ENCODE data around the gene LHX2. TPM values are rescaled to one million over a fixed set of nuclear protein-coding genes. Genes with fewer than 3 reads are reported as not detected.
"Not testable (repeated sequence)": the region's sequence is repeated elsewhere in the genome, so short reads cannot be mapped to it uniquely, and the experiment has no call there.

LHX2 gene
- polyA plus RNA-seq, 1 experiment, result 0.13 TPM

DNA sequence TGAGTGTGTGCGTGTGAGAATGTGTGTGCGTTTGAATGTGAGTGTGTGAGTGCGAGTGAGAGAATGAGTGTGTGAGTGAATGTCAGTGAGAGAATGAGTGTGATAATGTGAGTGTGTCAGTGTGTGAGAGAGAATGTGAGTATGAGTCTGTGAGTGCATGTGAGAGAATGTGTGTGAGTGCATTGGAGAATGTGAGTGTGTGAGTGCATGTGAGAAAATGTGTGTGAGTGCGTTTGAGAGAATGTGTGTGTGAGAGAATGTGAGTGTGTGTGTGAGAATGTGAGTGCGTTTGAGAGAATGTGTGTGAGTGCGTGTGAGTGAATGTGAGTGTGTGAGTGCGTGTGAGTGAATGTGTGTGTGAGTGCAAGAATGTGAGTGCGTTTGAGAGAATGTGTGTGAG, 39.0 kb upstream of the LHX2 start:
- Histone ChIP-seq H3K27me3 (ENCODE audit: control insufficient read depth, insufficient read depth, low read length) (peaks cover 5% of the 10 kb centered on the region), H3K4me3 (ENCODE audit: low read depth, low read length) (no peak overlapping the region), H3K36me3 (ENCODE audit: control insufficient read depth, insufficient read depth, low read length) (no peaks in the 10 kb centered on the region)
- CTCF ChIA-PET, result no interaction called here
- POLR2A ChIA-PET, result no interaction called here
- TF ChIP-seq, protein P1, sequence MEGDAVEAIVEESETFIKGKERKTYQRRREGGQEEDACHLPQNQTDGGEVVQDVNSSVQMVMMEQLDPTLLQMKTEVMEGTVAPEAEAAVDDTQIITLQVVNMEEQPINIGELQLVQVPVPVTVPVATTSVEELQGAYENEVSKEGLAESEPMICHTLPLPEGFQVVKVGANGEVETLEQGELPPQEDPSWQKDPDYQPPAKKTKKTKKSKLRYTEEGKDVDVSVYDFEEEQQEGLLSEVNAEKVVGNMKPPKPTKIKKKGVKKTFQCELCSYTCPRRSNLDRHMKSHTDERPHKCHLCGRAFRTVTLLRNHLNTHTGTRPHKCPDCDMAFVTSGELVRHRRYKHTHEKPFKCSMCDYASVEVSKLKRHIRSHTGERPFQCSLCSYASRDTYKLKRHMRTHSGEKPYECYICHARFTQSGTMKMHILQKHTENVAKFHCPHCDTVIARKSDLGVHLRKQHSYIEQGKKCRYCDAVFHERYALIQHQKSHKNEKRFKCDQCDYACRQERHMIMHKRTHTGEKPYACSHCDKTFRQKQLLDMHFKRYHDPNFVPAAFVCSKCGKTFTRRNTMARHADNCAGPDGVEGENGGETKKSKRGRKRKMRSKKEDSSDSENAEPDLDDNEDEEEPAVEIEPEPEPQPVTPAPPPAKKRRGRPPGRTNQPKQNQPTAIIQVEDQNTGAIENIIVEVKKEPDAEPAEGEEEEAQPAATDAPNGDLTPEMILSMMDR (IDR thresholded peaks at IDR 0.05; ENCODE audit: insufficient read depth, low read depth, low read length), result no peak
- no peak for DNase-seq (ENCODE audit: low read depth)

DNA sequence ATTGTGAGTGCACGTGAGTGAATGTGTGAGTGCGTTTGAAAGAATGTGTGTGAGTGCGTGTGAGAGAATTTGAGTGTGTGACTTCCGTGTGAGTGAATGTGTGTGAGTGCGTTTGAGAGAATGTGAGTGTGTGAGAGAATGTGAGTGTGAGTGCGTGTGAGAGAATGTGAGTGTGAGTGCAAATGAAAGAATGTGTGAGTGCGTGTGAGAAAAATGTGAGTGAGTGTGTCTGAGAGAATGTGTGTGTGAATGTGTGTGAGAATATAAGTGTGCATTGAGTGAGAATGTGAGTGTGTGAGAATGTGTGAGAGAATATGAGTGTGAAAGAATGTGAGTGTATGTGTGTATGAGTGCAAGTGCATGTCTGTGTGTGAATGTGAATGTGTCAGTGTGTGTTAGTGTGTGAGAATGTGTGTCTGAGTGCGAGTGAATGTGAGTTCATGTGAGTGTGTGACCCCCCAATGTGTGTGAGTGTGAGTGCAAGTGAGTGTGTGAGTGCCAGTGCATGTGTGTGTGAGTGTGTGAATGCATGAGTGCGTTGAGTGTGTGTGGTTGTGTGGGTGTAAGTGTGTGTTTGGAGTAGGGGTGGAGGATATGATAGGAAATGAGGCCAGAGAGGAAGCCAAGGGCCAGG, 37.9 kb upstream of the LHX2 start:
- no peak overlapping the region for H3K4me3 ChIP-seq (ENCODE audit: low read depth, low read length)
- DNase-seq (ENCODE audit: low read depth), result no peak
- TF ChIP-seq, protein P1 (IDR thresholded peaks at IDR 0.05; ENCODE audit: insufficient read depth, low read depth, low read length), result no peak
- ChIA-PET POLR2A (no interaction called here), CTCF (no interaction called here)
- H3K36me3 ChIP-seq (ENCODE audit: control insufficient read depth, insufficient read depth, low read length), result no peaks in the 10 kb centered on the region
- peaks cover 5% of the 10 kb centered on the region for H3K27me3 ChIP-seq (ENCODE audit: control insufficient read depth, insufficient read depth, low read length)

DNA sequence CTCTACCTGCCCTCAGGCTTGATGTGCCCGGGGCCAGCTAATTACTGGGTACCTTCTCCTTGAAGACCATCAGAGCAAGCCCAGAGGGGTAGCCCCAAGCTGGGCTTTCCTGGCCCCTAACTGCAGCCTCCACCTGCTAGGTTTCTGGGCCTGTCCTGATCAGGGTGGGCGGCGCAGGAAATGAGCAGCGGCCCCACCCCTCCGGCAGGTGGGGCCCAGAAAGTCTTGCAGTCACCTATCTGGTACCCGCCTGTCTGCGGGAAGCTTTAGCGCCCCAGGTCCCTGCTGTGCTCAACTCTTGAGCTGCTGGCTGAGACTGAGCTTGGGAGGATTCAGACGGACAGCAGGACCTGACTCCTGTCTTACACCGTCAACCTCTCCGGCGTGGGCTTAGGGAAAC, 37.1 kb upstream of the LHX2 start:
- ChIA-PET CTCF (no interaction called here), POLR2A (no interaction called here)
- no peak for DNase-seq (ENCODE audit: low read depth)
- H3K27me3 ChIP-seq (ENCODE audit: control insufficient read depth, insufficient read depth, low read length), result peaks cover 7% of the 10 kb centered on the region
- H3K4me3 ChIP-seq (ENCODE audit: low read depth, low read length), result no peak overlapping the region
- TF ChIP-seq, protein P1 (IDR thresholded peaks at IDR 0.05; ENCODE audit: insufficient read depth, low read depth, low read length), result no peak
- H3K36me3 ChIP-seq (ENCODE audit: control insufficient read depth, insufficient read depth, low read length), result no peaks in the 10 kb centered on the region

DNA sequence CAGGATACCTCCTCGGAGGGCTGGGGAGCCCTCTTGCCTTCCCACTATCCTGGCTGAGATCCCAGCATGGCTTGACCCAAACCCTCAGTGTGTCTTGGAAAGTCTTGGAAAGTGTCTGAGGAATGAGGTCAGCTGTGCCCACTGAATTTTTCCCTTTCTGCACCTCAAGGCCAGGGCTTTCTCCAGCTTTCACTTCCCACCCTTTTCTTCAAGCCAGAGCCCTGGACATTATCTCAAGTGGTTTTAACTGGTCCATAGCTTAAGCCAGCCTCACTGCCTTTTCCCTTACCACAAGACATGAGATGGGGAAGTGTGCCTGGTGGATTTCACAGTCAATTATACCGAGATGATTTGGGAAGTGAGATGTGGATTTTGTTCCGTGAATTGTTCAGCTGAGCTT, 35.7 kb upstream of the LHX2 start:
- TF ChIP-seq, protein P1 (IDR thresholded peaks at IDR 0.05; ENCODE audit: insufficient read depth, low read depth, low read length), result no peak
- POLR2A ChIA-PET, result no interaction called here
- Histone ChIP-seq H3K27me3 (ENCODE audit: control insufficient read depth, insufficient read depth, low read length) (peaks cover 9% of the 10 kb centered on the region), H3K36me3 (ENCODE audit: control insufficient read depth, insufficient read depth, low read length) (no peaks in the 10 kb centered on the region), H3K4me3 (ENCODE audit: low read depth, low read length) (no peak overlapping the region)
- DNase-seq (ENCODE audit: low read depth), result no peak
- CTCF ChIA-PET, result interaction anchor here (0.8 to 1.4 kb wide), 2 partner anchors 9 to 11 kb away, joined by 3 read pairs; no protein-coding TSS in a partner anchor

DNA sequence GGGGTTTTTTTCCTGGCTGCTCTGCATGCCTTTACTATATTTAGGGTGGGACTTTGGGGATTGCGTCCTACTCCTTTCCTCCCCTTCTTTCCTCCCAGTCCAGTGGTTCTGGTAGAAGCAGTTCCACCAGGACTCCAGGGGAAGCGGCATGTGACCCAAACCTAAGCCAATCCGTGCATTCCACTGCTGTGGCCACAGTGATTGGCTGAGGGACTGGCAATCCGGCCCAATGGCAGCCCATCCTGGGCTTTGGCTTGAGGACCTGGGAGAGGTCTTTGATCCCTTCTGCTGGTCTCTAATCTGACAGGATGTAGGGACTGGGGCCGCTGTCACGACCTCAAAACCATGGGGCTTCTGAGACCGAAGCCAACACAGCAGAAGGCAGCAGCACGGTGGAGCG, 35.0 kb upstream of the LHX2 start:
- DNase-seq (ENCODE audit: low read depth); H3K36me3 ChIP-seq (ENCODE audit: control insufficient read depth, insufficient read depth, low read length); POLR2A ChIA-PET; H3K4me3 ChIP-seq (ENCODE audit: low read depth, low read length): not testable (repeated sequence)
- CTCF ChIA-PET, result interaction anchor here (1.4 kb wide), 1 partner anchor 9 kb away, joined by 3 read pairs; no protein-coding TSS in a partner anchor
- peaks cover 12% of the 10 kb centered on the region for H3K27me3 ChIP-seq (ENCODE audit: control insufficient read depth, insufficient read depth, low read length)

DNA sequence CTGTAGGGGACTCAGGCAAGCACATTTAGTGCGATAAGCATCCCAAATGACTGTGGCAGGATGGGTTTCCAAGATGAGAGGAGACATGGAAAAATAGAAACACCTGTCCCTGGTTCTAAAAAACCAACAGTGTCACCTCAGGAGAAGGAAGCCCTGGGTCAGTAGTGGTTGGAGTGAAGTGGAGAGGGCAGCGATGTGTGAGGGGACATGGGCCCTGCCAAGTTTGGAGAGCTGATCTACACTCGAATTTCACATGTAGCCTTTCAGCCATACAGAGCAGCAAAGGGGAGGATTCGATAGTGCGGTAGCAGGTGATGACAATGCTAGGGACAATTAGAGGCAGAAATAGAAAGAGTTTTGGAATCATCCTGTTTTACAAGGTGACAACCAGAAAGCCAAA, 32.6 kb upstream of the LHX2 start:
- Histone ChIP-seq H3K36me3 (ENCODE audit: control insufficient read depth, insufficient read depth, low read length) (no peaks in the 10 kb centered on the region), H3K27me3 (ENCODE audit: control insufficient read depth, insufficient read depth, low read length) (peaks cover 26% of the 10 kb centered on the region), H3K4me3 (ENCODE audit: low read depth, low read length) (no peak overlapping the region)
- TF ChIP-seq, protein P1 (IDR thresholded peaks at IDR 0.05; ENCODE audit: insufficient read depth, low read depth, low read length), result no peak
- ChIA-PET POLR2A (no interaction called here), CTCF (interaction anchor here (2.5 kb wide), 1 partner anchor 16 kb away, joined by 7 read pairs; no protein-coding TSS in a partner anchor)
- DNase-seq (ENCODE audit: low read depth), result no peak
